Small intestine (tissue), 7 donors: ENCODE results near the gene SREBF1. TPM values are rescaled to one million over a fixed set of nuclear protein-coding genes. Genes with fewer than 3 reads are reported as not detected.

Source experiments
- DNase-seq, 2 donors: peaks; one replicate each; pipeline versions ENCODE4 v3.0.0 to v3.0.0-alpha.2; 2013
- FAIRE-seq: peaks from 2 replicates; lab custom pipeline; 2012; peaks lifted over from hg19 to GRCh38; lab: Jason Lieb, UNC
- H3K27ac ChIP-seq, 3 donors: one replicate each; pipeline ENCODE4 v1.5.1; 2013; ENCODE audit warnings: low read length in 2 of 3, mild to moderate bottlenecking in 2 of 3, control low read depth in 1 of 3, inconsistent platforms in 1 of 3, low read depth in 1 of 3, moderate library complexity in 1 of 3
- H3K27me3 ChIP-seq, 3 donors: one replicate each; pipeline ENCODE4 v1.6.1; 2013; ENCODE audit warnings: low read length in 3 of 3, inconsistent platforms in 1 of 3; ENCODE audit not compliant: control insufficient read depth in 3 of 3, insufficient read depth in 3 of 3
- H3K36me3 ChIP-seq, 3 donors: one replicate each; pipeline ENCODE4 v1.6.1; 2013; ENCODE audit warnings: low read length in 3 of 3, inconsistent platforms in 1 of 3, low read depth in 1 of 3, mild to moderate bottlenecking in 1 of 3, moderate library complexity in 1 of 3; ENCODE audit not compliant: control insufficient read depth in 3 of 3, insufficient read depth in 2 of 3
- H3K4me1 ChIP-seq, 3 donors: one replicate each; pipeline ENCODE4 v1.6.1; 2013; ENCODE audit warnings: low read length in 2 of 3, inconsistent platforms in 1 of 3, low read depth in 1 of 3, mild to moderate bottlenecking in 1 of 3, moderate library complexity in 1 of 3; ENCODE audit not compliant: control insufficient read depth in 3 of 3, insufficient read depth in 2 of 3
- H3K4me3 ChIP-seq, 3 donors: one replicate each; pipeline ENCODE4 v1.5.1; 2013; ENCODE audit warnings: low read length in 3 of 3, control low read depth in 1 of 3, inconsistent platforms in 1 of 3, low read depth in 1 of 3, mild to moderate bottlenecking in 1 of 3, moderate library complexity in 1 of 3
- H3K9me3 ChIP-seq, 2 donors: one replicate each; pipeline ENCODE4 v1.6.1; 2013; ENCODE audit warnings: low read depth in 1 of 2, low read length in 1 of 2; ENCODE audit not compliant: control insufficient read depth in 2 of 2, insufficient read depth in 1 of 2
- WGBS, 3 donors: extraction: QIAGEN DNeasy Blood & Tissue Kit; methylation state at CpG; one replicate each; pipeline ENCODE4 v1.1.7; 2013; 5-methylcytosine and 5-hydroxymethylcytosine counted together
- polyA plus RNA-seq, 4 donors: library from polyadenylated mRNA; stranded (reverse) in 3 of 4; unstranded in 1 of 4; fragments of 200-250 nt in 3 of 4; fragments of 120-200 nt in 1 of 4; gene quantifications; one replicate each; pipeline versions ENCODE4 v1.2.1 to v1.2.3, GENCODE V29; 2013
- donor health status: healthy with polysubstance abuse.
- donor health status: control.
- donor health status: control.
- donor health status: Bipolar disorder and iron deficiency.
- donor health status: healthy.

Gene SREBF1
- polyA plus RNA-seq, 4 donors: 71.6 to 155 (median 105) TPM

DNA sequence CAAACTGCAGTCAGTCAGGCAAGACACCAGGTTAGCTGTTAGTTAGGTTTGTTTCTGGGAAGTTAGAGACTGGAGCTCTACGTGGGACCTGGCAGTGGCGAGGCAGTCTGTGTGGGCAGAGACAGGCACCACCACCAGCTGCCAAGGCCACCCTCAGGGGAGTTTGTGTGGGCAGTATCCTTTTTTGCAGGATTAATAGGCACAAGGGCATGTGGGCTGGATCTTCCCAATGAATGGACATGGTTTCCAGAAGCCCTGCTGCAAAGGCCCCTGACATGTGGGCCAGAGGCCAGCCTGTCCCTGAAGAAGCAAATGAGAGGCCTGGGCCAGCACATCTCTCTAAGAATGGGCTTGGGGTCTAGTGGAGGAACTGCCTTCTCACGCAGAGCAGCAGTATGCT lies 19.2 kb upstream of the SREBF1 start:
- H3K4me1 ChIP-seq: peaks cover 0 to 56% (median 0%) of the 10 kb centered on the region in 3 donors
- H3K27ac ChIP-seq: peak overlapping the region in 2 of 3 donors; percentile 42 to 96

DNA sequence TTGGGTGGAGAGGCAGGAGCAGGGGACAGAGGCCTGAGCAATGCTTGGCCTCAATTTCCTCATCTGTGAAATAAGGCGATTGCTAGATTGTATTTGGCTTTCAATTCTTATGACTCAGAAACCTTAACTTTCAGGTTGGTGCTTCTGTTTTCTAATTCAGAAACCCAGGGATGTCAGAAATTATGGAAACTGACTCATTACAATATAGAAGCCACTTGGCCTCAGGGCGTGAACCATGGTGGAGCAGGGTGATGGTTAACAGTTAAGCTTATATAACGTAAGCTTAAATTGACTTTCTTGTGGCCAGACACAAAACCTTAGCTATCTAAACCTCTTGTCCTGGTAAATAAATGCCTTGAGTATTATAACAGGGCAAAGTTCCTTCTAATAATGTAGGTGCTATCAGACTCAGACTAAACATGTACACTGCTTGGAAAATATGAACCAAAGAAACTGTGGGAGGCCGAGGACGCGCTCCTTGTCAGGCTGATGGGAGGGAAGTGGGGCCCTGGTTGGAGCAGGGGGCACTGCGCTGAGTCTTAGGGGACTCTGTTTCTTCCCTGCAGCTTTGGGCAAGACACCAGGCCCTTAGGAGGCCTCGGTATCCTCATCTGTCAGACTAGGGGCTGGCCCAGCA lies 17.1 kb upstream of the SREBF1 start:
- Histone ChIP-seq H3K36me3 (peaks cover 0 to 29% (median 0%) of the 10 kb centered on the region in 3 donors), H3K4me3 (no peak overlapping the region), H3K27me3 (no peaks in the 10 kb centered on the region), H3K4me1 (peaks cover 0 to 76% (median 6%) of the 10 kb centered on the region in 3 donors), H3K9me3 (no peaks in the 10 kb centered on the region), H3K27ac (peak overlapping the region; percentile 78 to 96 (median 94))
- DNase-seq (peak; percentile 81 to 84), FAIRE-seq (no peak)
- 14 to 62% (median 41%) methylated on average over 8 of the region's 8 CpGs for WGBS, 3 donors

More for the DNA sequence above, 19.2 kb upstream of the SREBF1 start:
- Histone ChIP-seq H3K9me3 (no peaks in the 10 kb centered on the region), H3K36me3 (peaks cover 0 to 32% (median 0%) of the 10 kb centered on the region in 3 donors), H3K4me3 (no peak overlapping the region), H3K27me3 (no peaks in the 10 kb centered on the region)
- FAIRE-seq (no peak), DNase-seq (no peak)
- WGBS, 3 donors: 78 to 83% (median 82%) methylated on average over 3 of the region's 3 CpGs

DNA sequence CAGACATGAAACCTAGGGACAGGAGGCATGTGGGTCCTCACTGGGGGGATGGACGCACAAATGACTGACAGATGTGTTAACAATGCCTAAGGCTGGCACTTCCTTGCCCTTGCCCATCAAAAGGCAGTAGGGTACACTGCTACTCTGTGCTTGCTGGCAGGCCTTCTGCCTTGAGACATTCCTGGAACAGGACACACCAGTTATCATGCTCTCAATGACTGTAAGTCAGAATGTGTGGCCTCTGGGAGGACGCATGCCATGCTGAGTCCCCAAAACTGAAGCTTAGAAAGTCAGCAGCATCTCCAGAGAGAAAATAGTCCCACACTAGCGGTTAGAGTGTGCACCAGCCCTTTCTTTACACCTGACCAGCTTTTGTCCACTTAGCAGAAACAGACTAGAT lies 16.1 kb upstream of the SREBF1 start:
- DNase-seq: no peak
- H3K27ac ChIP-seq: peak overlapping the region in 2 of 3 donors; percentile 94 to 96

DNA sequence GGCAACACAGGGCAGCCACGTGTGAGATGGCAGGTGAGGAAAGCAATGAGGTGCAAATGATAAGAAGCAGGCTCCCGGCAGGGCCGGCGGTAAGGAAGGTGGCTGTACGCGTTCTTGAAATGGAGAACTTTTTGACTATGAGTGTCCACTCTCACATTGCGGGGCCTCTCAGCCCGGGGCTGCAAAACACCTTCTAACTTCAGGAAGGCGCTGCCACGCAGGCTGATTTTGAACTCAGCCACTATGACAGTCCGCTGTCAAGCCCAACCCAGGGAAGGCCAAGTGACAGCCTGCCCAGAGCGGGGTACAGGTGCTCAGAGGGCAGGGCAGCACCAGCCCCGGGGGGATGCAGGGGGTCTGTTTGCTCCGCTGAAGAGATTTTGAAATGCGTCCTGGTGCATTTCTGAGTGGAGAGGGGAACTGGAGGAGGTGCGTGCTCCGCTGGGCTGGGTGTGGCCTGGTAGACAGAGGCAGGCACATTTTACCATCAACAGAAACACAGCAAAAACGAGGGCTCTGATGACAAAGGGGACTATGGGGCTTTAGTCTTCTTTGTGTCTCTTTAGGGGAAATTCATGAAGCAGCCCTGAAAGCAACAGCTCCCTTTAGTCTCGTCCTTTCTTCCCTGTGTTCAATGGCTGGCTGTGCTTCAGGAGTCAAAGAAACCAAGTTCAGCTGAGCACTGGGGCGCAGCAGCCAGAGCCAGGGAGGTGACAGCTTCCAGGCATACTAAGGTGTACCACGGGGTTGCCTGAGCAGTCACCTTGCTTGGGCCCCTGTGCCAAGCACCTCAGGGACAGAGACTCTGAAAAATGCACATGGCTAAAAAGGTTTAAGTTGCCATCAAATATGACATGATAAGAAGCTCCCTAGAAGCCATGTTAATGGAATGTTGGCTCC lies 14.6 kb upstream of the SREBF1 start:
- no peaks in the 10 kb centered on the region for H3K9me3 ChIP-seq
- H3K36me3 ChIP-seq: peaks cover 0 to 44% (median 0%) of the 10 kb centered on the region in 3 donors
- FAIRE-seq: no peak
- H3K4me1 ChIP-seq: peaks cover 0 to 91% (median 6%) of the 10 kb centered on the region in 3 donors
- DNase-seq: no peak
- 82 to 84% (median 84%) methylated on average over 21 of the region's 21 CpGs for WGBS, 3 donors
- H3K4me3 ChIP-seq: no peak overlapping the region
- no peaks in the 10 kb centered on the region for H3K27me3 ChIP-seq
- no peak overlapping the region for H3K27ac ChIP-seq

More for the DNA sequence above, 16.1 kb upstream of the SREBF1 start:
- no peak overlapping the region for H3K4me3 ChIP-seq
- H3K27me3 ChIP-seq: no peaks in the 10 kb centered on the region
- peaks cover 0 to 83% (median 6%) of the 10 kb centered on the region in 3 donors for H3K4me1 ChIP-seq
- no peaks in the 10 kb centered on the region for H3K9me3 ChIP-seq
- WGBS, 3 donors: 83 to 90% (median 83%) methylated on average over 3 of the region's 3 CpGs
- no peak for FAIRE-seq
- H3K36me3 ChIP-seq: peaks cover 0 to 36% (median 0%) of the 10 kb centered on the region in 3 donors

DNA sequence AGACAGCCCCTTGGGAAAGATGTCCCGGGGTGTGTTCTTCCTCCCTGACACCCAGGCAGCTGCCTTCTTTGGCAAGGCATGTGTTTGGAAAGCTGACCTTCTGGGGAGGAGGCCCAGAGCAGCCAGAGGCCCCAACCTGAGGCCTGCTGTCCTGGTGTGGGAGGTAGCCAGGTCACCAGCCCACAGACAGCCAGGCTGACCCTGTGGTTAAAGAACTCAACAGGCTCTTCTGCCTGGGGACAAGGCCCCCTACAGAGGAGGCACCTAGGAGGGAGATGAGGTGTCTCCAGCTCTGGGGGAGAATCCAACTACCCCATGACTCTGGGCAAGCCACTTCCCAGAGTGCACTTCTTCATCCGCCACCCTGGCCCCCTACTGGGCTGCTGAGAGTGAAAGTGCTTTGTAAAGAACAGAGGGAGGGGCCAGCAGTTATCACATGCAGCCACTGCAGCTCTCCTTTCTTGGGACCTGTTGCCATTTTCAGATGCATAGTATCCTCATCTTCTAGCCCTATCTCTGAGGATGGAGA lies 13.1 kb upstream of the SREBF1 start:
- 47 to 75% (median 73%) methylated on average over 2 of the region's 2 CpGs for WGBS, 3 donors
- no peaks in the 10 kb centered on the region for H3K27me3 ChIP-seq
- H3K9me3 ChIP-seq: no peaks in the 10 kb centered on the region
- H3K27ac ChIP-seq: peak overlapping the region in 2 of 3 donors; percentile 52 to 85
- H3K36me3 ChIP-seq: peaks cover 0 to 50% (median 0%) of the 10 kb centered on the region in 3 donors
- H3K4me3 ChIP-seq: no peak overlapping the region
- peak; percentile 59 to 65 for DNase-seq
- H3K4me1 ChIP-seq: peaks cover 0 to 76% (median 6%) of the 10 kb centered on the region in 3 donors
- FAIRE-seq: no peak

DNA sequence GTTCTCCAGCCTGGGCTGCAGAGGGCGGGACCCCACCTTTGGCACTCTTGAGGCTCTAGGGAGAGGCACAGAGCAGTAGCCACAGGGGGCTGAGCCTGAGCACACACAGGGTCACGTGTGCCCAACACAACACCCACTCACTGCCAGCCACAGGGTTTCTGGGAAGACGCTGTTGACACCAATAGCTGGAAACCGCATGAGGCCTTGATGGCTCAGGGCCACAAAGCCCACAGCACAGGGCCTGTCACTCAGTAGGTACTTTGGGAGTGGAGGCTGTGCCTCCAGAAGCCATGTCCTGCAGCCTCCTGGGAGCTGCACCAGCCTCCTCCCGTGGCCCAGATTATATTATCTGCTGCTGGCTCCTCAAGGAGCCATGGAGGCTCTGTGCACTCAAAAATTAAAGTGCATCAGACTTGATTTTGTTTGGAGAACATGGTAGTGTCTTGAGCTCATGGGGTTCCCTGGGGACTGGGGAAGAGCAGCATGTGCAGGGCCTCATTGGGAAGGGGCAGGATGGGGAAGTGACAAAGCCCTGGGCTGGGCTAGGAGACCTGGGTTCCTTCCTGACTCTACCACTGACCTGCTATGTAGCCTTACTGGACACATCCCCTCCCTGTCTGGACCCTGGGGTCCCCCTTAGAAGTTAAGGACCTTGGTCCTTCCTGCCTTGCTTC lies 12.5 kb upstream of the SREBF1 start:
- WGBS, 3 donors: 37 to 58% (median 48%) methylated on average over 5 of the region's 5 CpGs
- FAIRE-seq (no peak), DNase-seq (peak in 1 of 2 donors; percentile 63)
- no peaks in the 10 kb centered on the region for H3K27me3 ChIP-seq
- no peaks in the 10 kb centered on the region for H3K9me3 ChIP-seq
- peak overlapping the region in 2 of 3 donors; percentile 52 to 85 for H3K27ac ChIP-seq
- H3K4me3 ChIP-seq: no peak overlapping the region
- peaks cover 0 to 70% (median 6%) of the 10 kb centered on the region in 3 donors for H3K4me1 ChIP-seq
- H3K36me3 ChIP-seq: peaks cover 0 to 50% (median 0%) of the 10 kb centered on the region in 3 donors

DNA sequence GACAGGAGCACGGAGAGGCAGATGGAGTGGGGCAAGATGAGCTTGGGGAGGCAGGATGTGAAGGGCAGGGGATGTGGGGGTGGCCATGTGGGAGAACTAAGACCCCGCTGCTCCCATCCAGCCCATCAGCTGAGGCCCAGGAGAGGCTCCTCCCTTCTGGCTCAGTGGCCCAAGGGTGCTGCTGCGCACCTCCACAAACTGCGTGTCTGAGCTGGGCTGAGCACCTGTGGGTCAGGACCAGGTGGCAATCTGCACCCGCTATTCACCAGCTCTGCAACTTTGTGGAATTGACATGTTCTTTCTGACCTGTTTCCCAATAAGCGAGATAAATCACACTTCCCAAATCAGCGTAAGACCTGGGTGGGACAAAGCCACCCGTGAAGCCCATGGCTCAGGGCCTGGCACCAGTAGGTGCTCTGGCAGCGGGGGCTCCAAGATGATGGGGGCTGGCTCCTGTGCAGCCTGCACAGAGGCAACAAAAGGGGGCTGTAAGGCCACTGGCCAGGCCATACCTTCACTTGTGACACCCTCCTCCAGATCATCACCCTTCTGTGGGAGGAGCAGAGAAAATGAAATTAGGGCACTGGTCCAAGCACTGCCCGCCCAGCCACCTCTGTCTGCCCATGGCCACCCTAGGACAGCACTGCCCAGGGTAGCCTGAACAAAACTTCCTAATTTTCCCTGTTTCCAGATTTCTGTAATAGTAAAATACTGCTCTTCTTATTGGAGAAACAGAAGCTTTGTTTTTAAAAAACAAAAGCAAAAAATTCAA lies 11.7 kb upstream of the SREBF1 start:
- Histone ChIP-seq H3K36me3 (peaks cover 0 to 50% (median 0%) of the 10 kb centered on the region in 3 donors), H3K4me1 (peaks cover 0 to 62% (median 6%) of the 10 kb centered on the region in 3 donors), H3K27ac (peak overlapping the region in 1 of 3 donors; percentile 22), H3K9me3 (no peaks in the 10 kb centered on the region), H3K4me3 (no peak overlapping the region), H3K27me3 (no peaks in the 10 kb centered on the region)
- 90 to 94% (median 91%) methylated on average over 10 of the region's 10 CpGs for WGBS, 3 donors
- no peak for DNase-seq
- FAIRE-seq: no peak
